ENCODE measurements around the gene PRR33. TPM values are rescaled to one million over a fixed set of nuclear protein-coding genes. Genes with fewer than 3 reads are reported as not detected.
A peak's percentile ranks its signal among the peaks of the same experiment; 100 is the strongest.
"Not testable (repeated sequence)": the region's sequence is repeated elsewhere in the genome, so short reads cannot be mapped to it uniquely, and the experiment has no call there.

PRR33 gene
- total and polyA plus RNA-seq, 12 donors, result 0.09 to 6.5 (median 3.5) TPM

DNA sequence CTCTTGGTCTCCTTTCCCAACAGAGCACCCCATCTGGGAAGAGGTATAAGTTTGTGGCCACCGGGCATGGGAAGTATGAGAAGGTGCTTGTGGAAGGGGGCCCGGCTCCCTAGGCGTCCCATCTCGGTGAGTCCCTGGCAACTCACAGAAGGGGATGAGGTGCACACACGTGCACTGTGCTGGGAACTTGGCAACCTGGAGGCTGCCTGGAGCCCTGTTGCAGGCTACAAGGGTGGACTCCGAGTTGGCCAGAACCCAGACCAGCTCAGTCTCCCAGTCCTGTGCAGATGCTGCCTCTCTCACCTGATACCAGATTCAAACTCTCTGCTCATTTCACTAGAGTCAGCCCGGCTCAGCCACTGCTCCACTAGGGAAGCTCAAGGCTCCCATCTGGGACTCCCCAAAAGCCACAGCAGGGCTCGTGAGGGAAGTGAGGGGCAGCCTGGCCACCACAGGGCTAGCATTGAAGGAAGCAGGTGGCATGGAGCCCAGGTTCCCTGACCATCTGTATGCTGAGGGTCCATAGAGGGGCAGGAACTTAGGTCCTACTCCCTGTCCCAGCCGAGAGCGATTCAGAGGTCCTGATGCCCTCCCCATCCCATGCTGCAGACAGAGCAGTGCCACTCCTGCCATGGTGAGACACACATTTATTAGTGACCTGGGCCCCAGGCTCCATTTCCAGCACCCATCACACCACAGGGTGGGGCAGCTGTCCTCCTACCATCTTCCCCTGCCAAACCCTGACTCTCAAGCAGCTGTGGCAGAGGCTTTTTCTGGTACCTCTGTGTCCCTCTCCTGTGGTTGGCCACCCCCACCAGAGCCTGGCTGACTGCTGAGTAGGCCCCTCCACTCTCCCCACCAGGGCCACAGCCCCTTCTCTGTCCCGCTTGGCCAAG, 4.0 kb downstream of the PRR33 start:
- no peak for ATAC-seq
- peaks cover 0 to 4% (median 0%) of the 10 kb centered on the region in 7 donors for H3K27me3 ChIP-seq
- intact Hi-C loops (cut with DNase I), result loop anchor here in 2 of 10 donors (10.0 kb wide), 2 partner anchors 257 to 267 kb away; no protein-coding TSS in a partner anchor
- H3K4me3 ChIP-seq, result no peak overlapping the region
- WGBS, 2 donors, result 87% methylated on average over 11 of the region's 11 CpGs
- DNase-seq, result peak in 1 of 2 donors; percentile 10
- H3K27ac ChIP-seq, result peak overlapping the region in 5 of 10 donors; percentile 29 to 68 (median 40)
- H3K4me1 ChIP-seq, result peaks cover 3 to 44% (median 11%) of the 10 kb centered on the region in 9 donors
- peaks cover 0 to 75% (median 0%) of the 10 kb centered on the region in 9 donors for H3K36me3 ChIP-seq
- H3K9me3 ChIP-seq, result no peaks in the 10 kb centered on the region
- TF ChIP-seq, protein P1, sequence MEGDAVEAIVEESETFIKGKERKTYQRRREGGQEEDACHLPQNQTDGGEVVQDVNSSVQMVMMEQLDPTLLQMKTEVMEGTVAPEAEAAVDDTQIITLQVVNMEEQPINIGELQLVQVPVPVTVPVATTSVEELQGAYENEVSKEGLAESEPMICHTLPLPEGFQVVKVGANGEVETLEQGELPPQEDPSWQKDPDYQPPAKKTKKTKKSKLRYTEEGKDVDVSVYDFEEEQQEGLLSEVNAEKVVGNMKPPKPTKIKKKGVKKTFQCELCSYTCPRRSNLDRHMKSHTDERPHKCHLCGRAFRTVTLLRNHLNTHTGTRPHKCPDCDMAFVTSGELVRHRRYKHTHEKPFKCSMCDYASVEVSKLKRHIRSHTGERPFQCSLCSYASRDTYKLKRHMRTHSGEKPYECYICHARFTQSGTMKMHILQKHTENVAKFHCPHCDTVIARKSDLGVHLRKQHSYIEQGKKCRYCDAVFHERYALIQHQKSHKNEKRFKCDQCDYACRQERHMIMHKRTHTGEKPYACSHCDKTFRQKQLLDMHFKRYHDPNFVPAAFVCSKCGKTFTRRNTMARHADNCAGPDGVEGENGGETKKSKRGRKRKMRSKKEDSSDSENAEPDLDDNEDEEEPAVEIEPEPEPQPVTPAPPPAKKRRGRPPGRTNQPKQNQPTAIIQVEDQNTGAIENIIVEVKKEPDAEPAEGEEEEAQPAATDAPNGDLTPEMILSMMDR (IDR thresholded peaks at IDR 0.05), result no peak

GRCh38 chr11:1886551-1886950, 5.1 kb downstream of the PRR33 start:
- DNase-seq, result not testable (repeated sequence)

GRCh38 chr11:1884303-1884700, 7.4 kb downstream of the PRR33 start:
- Histone ChIP-seq H3K4me3 (no peak overlapping the region), H3K27ac (no peak overlapping the region), H3K4me1 (peaks cover 27 to 56% (median 44%) of the 10 kb centered on the region in 9 donors), H3K9me3 (no peaks in the 10 kb centered on the region), H3K27me3 (peaks cover 0 to 4% (median 0%) of the 10 kb centered on the region in 7 donors), H3K36me3 (peaks cover 0 to 82% (median 0%) of the 10 kb centered on the region in 9 donors)
- DNase-seq (no peak), ATAC-seq (no peak)
- WGBS, 2 donors, result 96% methylated on average over 5 of the region's 5 CpGs
- TF ChIP-seq, protein P1 (IDR thresholded peaks at IDR 0.05), result no peak
- intact Hi-C loops (cut with DNase I), result loop anchor here in 8 of 10 donors (5.0 to 10.0 kb wide), 7 partner anchors 33 to 270 kb away; partner anchors contain the start of genes TNNT3 (in 5 of the 8) and TNNI2 (in 2 of the 8)

More at GRCh38 chr11:1886551-1886950, 5.1 kb downstream of the PRR33 start:
- H3K4me3 ChIP-seq, H3K27me3 ChIP-seq, H3K27ac ChIP-seq, H3K9me3 ChIP-seq, ATAC-seq: not testable (repeated sequence)
- peaks cover 13 to 54% (median 22%) of the 10 kb centered on the region in 9 donors for H3K4me1 ChIP-seq
- intact Hi-C loops (cut with DNase I), result loop anchor here in 2 of 10 donors (10.0 kb wide), 2 partner anchors 258 to 268 kb away; no protein-coding TSS in a partner anchor
- 88 to 93% methylated on average over 13 of the region's 13 CpGs for WGBS, 2 donors
- H3K36me3 ChIP-seq, result peaks cover 0 to 83% (median 0%) of the 10 kb centered on the region in 9 donors

GRCh38 chr11:1883346-1884302, 8.1 kb downstream of the PRR33 start:
- TF ChIP-seq, protein P1 (IDR thresholded peaks at IDR 0.05), result no peak

More at GRCh38 chr11:1883346-1884302, 8.1 kb downstream of the PRR33 start:
- peaks cover 27 to 56% (median 50%) of the 10 kb centered on the region in 9 donors for H3K4me1 ChIP-seq
- peaks cover 0 to 76% (median 0%) of the 10 kb centered on the region in 9 donors for H3K36me3 ChIP-seq
- no peaks in the 10 kb centered on the region for H3K9me3 ChIP-seq
- no peak overlapping the region for H3K4me3 ChIP-seq
- intact Hi-C loops (cut with DNase I), result loop anchor here in 9 of 10 donors (2.0 to 10.0 kb wide), 9 partner anchors 34 to 271 kb away; partner anchors contain the start of genes TNNT3 (in 6 of the 9) and TNNI2 (in 2 of the 9)
- peak overlapping the region in 7 of 10 donors; percentile 90 to 100 (median 97) for H3K27ac ChIP-seq
- 90 to 91% methylated on average over 14 of the region's 14 CpGs for WGBS, 2 donors
- ATAC-seq (no peak), DNase-seq (no peak)
- H3K27me3 ChIP-seq, result peaks cover 0 to 4% (median 0%) of the 10 kb centered on the region in 7 donors

Measured in heart right ventricle (tissue), 16 donors.